Panc1 (cell line): Measurements from ENCODE around the gene DNAJB8. TPM values are rescaled to one million over a fixed set of nuclear protein-coding genes. Genes with fewer than 3 reads are reported as not detected.

Experiments used
- ATAC-seq: fragments of 200-7000 bp; cut with Tn5 transposase; 2 replicates; pipeline ENCODE4 v1.9.1; 2020; ENCODE audit warnings: mild to moderate bottlenecking, moderate library complexity
- BruUV-seq: library from RNA; stranded (reverse); fragments of 400-500 nt; replicated peaks from 2 replicates; lab custom pipeline; 2021; lab: Mats Ljungman, UMichigan
- CTCF ChIA-PET: fragments of 300-600 bp; sonication (Branson Sonifier 250); formaldehyde crosslinking; loops from one replicate; lab custom pipeline; 2022; ENCODE audit warnings: antibody characterized with exemption; lab: Charles Lee
- POLR2A ChIA-PET: fragments of 300-600 bp; sonication (Branson Sonifier 250); formaldehyde crosslinking; loops from one replicate; lab custom pipeline; 2022; ENCODE audit warnings: antibody characterized with exemption; lab: Charles Lee
- DNase-seq: peaks from one replicate; pipeline ENCODE4 v3.0.0-alpha.2; 2010; ENCODE audit warnings: low read depth, low spot score
- H3K27ac ChIP-seq: 2 replicates; pipeline ENCODE4 v1.5.1; 2011; ENCODE audit warnings: mild to moderate bottlenecking, low read length, inconsistent platforms
- H3K27me3 ChIP-seq: fragments of 200-500 bp; sonication (Bioruptor generic); 2 replicates; pipeline ENCODE4 v1.6.0; 2014; ENCODE audit warnings: low read length, inconsistent platforms; ENCODE audit not compliant: control insufficient read depth, insufficient read depth
- H3K36me3 ChIP-seq: fragments of 200-500 bp; sonication (Bioruptor generic); 2 replicates; pipeline ENCODE4 v1.5.1; 2014; ENCODE audit warnings: inconsistent platforms, mild to moderate bottlenecking, low read length, moderate library complexity; ENCODE audit not compliant: control insufficient read depth, insufficient read depth
- H3K4me1 ChIP-seq: 2 replicates; pipeline ENCODE4 v1.5.1; 2011; ENCODE audit warnings: inconsistent platforms, mild to moderate bottlenecking, low read length, moderate library complexity; ENCODE audit not compliant: control insufficient read depth, insufficient read depth
- H3K4me3 ChIP-seq, 2 experiments: 2 replicates each; pipeline ENCODE4 v1.5.1; 2011 to 2012; ENCODE audit warnings: low read depth in 2 of 2, low read length in 2 of 2, mild to moderate bottlenecking in 2 of 2, inconsistent platforms in 1 of 2, moderate library complexity in 1 of 2
- H3K9me3 ChIP-seq: fragments of 200-500 bp; sonication (Bioruptor generic); 2 replicates; pipeline ENCODE4 v1.5.1; 2014; ENCODE audit warnings: low read depth, mild to moderate bottlenecking, inconsistent platforms, low read length, moderate library complexity; ENCODE audit not compliant: control insufficient read depth, insufficient read depth
- CTCF ChIP-seq: fragments of 450-650 bp; IDR thresholded peaks from 2 replicates; pipeline ENCODE4 v1.5.1; 2017; ENCODE audit warnings: mild to moderate bottlenecking
- POLR2AphosphoS5 ChIP-seq: IDR thresholded peaks from 2 replicates; pipeline ENCODE4 v1.6.1; 2012; ENCODE audit warnings: mild to moderate bottlenecking, low read depth, low read length, moderate library complexity
- REST ChIP-seq, 2 experiments: IDR thresholded peaks; 2 replicates each; pipeline ENCODE4 v1.6.1; 2011 to 2012; ENCODE audit warnings: low read depth in 2 of 2, control low read depth in 1 of 2, low read length in 1 of 2, mild to moderate bottlenecking in 1 of 2, moderate library complexity in 1 of 2; ENCODE audit not compliant: insufficient read depth in 1 of 2
- SIN3A ChIP-seq: IDR thresholded peaks from 2 replicates; pipeline ENCODE4 v1.6.1; 2012; ENCODE audit warnings: low read depth, mild to moderate bottlenecking, low read length, moderate library complexity, borderline replicate concordance; ENCODE audit not compliant: insufficient read depth
- TCF7L2 ChIP-seq: IDR thresholded peaks from 2 replicates; pipeline ENCODE4 v1.6.1; 2011; ENCODE audit warnings: mild to moderate bottlenecking, low read depth, low read length, inconsistent platforms
- in situ Hi-C: cut with HindIII; loops from 2 replicates; pipeline ENCODE4 v1.10.0; 2016; ENCODE audit warnings: low sequenced_read_pairs, low pct_unique_long_range_greater_than_20kb
- intact Hi-C: fragments of 100-400 bp; cut with micrococcal nuclease; formaldehyde crosslinking; loops from one replicate; pipeline ENCODE4 v1.10.0; 2022; ENCODE audit not compliant: unreplicated experiment
- total RNA-seq: library from RNA; stranded (reverse); gene quantifications from one replicate; pipeline ENCODE4 v1.2.1, GENCODE V29; 2021; ENCODE audit not compliant: unreplicated experiment

DNAJB8 gene
- total RNA-seq, 1 experiment from 2014 or later: not detected

GRCh38 chr3:128505771-128506170 lies 39.1 kb upstream of the DNAJB8 start:
- ChIA-PET CTCF (interaction anchor here (0.6 kb wide), 1 partner anchor 91 kb away, joined by 6 read pairs; no protein-coding TSS in a partner anchor), POLR2A (no interaction called here)
- no peak for TF ChIP-seq TCF7L2
- no peak for TF ChIP-seq CTCF
- TF ChIP-seq SIN3A: no peak
- no peak for TF ChIP-seq POLR2AphosphoS5
- no peak for TF ChIP-seq REST (IDR thresholded peaks at IDR 0.05; ENCODE audit: insufficient read depth in 1 of 2, low read depth in 2 of 2, low read length in 1 of 2)
- Histone ChIP-seq H3K36me3 (no peaks in the 10 kb centered on the region), H3K9me3 (no peaks in the 10 kb centered on the region), H3K4me1 (no peaks in the 10 kb centered on the region), H3K27ac (no peak overlapping the region), H3K27me3 (peaks cover 3% of the 10 kb centered on the region; the same call in 1 of the 2 replicates), H3K4me3 (no peak overlapping the region)
- no peak for ATAC-seq
- in situ Hi-C loops (no loop called here), intact Hi-C loops (no loop called here)
- no TSS peak for BruUV-seq
- DNase-seq: no peak

- CTCF ChIA-PET: interaction anchor here (0.6 kb wide), 1 partner anchor 91 kb away, joined by 6 read pairs; no protein-coding TSS in a partner anchor
- POLR2A ChIA-PET: no interaction called here
- Histone ChIP-seq H3K9me3 (no peaks in the 10 kb centered on the region), H3K27me3 (peaks cover 3% of the 10 kb centered on the region; the same call in 1 of the 2 replicates), H3K4me1 (no peaks in the 10 kb centered on the region), H3K27ac (no peak overlapping the region), H3K36me3 (no peaks in the 10 kb centered on the region), H3K4me3 (no peak overlapping the region)
- no TSS peak for BruUV-seq
- TF ChIP-seq SIN3A: no peak
- TF ChIP-seq POLR2AphosphoS5: no peak
- TF ChIP-seq REST (IDR thresholded peaks at IDR 0.05; ENCODE audit: insufficient read depth in 1 of 2, low read depth in 2 of 2, low read length in 1 of 2): no peak
- in situ Hi-C loops: no loop called here
- DNase-seq (no peak), ATAC-seq (no peak)
- intact Hi-C loops: loop anchor here (5.0 kb wide), 2 partner anchors 77 to 333 kb away; no protein-coding TSS in a partner anchor
Measured at GRCh38 chr3:128504963-128505730, 38.5 kb upstream of the DNAJB8 start.
